Measurements from ENCODE around the gene TRIM24. TPM values are rescaled to one million over a fixed set of nuclear protein-coding genes. Genes with fewer than 3 reads are reported as not detected.

The TRIM24 gene
- polyA plus RNA-seq, 3 donors = 3.5 to 8.9 (median 6.0) TPM

DNA sequence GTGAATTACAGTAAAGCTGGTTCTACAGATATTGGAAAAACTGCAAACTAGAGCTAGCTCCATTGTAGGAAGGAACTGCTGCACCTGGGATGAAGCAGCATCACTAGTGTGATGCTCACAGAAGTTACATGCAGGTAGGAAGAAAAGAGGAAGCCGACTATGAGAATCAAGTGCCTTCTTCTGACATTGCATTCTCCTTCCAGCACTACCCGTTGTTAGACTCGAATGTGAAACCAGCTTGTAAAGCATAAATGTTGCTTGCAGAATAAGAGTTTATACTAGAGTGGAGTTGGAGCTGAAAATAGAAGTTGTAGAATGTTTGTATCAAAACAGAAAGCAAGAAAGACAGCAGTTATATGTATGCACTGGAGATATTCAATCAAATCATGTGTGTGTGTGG, 49.9 kb downstream of the TRIM24 start:
- Mint-ChIP-seq H3K9me3 (peaks cover 0 to 5% (median 0%) of the 10 kb centered on the region in 7 donors), H3K4me1 (peaks cover 2% of the 10 kb centered on the region), H3K36me3 (peaks cover 44 to 66% of the 10 kb centered on the region in 2 donors), H3K27ac (peak overlapping the region in 1 of 7 donors; percentile 27), H3K27me3 (ENCODE audit: low read depth in 3 of 3) (peaks cover 0 to 1% (median 0%) of the 10 kb centered on the region in 3 donors), H3K4me3 (no peak overlapping the region)
- Histone ChIP-seq H3K36me3 (replicated peaks in 1 of 2; ENCODE audit: control insufficient read depth in 1 of 2, insufficient read depth in 2 of 2, low read length in 2 of 2) (peaks cover 22 to 71% of the 10 kb centered on the region in 2 donors), H3K79me2 (ENCODE audit: insufficient read depth, low read length) (peaks cover 72% of the 10 kb centered on the region), H3K4me1 (ENCODE audit: control insufficient read depth in 1 of 2, insufficient read depth in 2 of 2, low read length in 2 of 2) (no peaks in the 10 kb centered on the region), H3K9ac (ENCODE audit: insufficient read depth, low read length, poor library complexity, severe bottlenecking) (no peak overlapping the region), H3K4me2 (replicated peaks; ENCODE audit: extremely low read depth, low read length, poor library complexity, severe bottlenecking) (no peak overlapping the region), H3K4me3 (replicated peaks in 1 of 3; ENCODE audit: low read depth in 2 of 3, low read length in 3 of 3) (no peak overlapping the region), H3K9me3 (replicated peaks in 1 of 2; ENCODE audit: control insufficient read depth in 1 of 2, insufficient read depth in 1 of 2, low read length in 2 of 2) (no peaks in the 10 kb centered on the region), H4K20me1 (ENCODE audit: insufficient read depth, low read length) (peaks cover 44% of the 10 kb centered on the region), H3K27me3 (ENCODE audit: control insufficient read depth in 2 of 2, insufficient read depth in 2 of 2, low read length in 2 of 2) (no peaks in the 10 kb centered on the region), H3K27ac (ENCODE audit: low read depth in 1 of 2, low read length in 2 of 2) (peak overlapping the region in 1 of 2 donors; percentile 23), H2AFZ (ENCODE audit: insufficient read depth, low read depth, low read length, poor library complexity, severe bottlenecking) (no peak overlapping the region)
- no peak for DNase-seq
- TF ChIP-seq CTCF (IDR thresholded peaks at IDR 0.05) = no peak
- intact Hi-C loops (cut with micrococcal nuclease) = no loop called here
- WGBS (ENCODE audit: insufficient coverage) = 83% methylated on average over 1 of the region's 3 CpGs

GRCh38 chr7:138512092-138512858, 52.2 kb downstream of the TRIM24 start:
- Mint-ChIP-seq H3K36me3 (peaks cover 44 to 71% of the 10 kb centered on the region in 2 donors), H3K27me3 (ENCODE audit: low read depth in 3 of 3) (peaks cover 0 to 1% (median 0%) of the 10 kb centered on the region in 3 donors), H3K4me1 (no peaks in the 10 kb centered on the region), H3K9me3 (peaks cover 0 to 7% (median 2%) of the 10 kb centered on the region in 7 donors), H3K4me3 (no peak overlapping the region), H3K27ac (no peak overlapping the region)
- no peak overlapping the region for H3K4me2 ChIP-seq (replicated peaks; ENCODE audit: extremely low read depth, low read length, poor library complexity, severe bottlenecking)
- intact Hi-C loops (cut with micrococcal nuclease) = no loop called here
- H3K27me3 ChIP-seq (ENCODE audit: control insufficient read depth in 2 of 2, insufficient read depth in 2 of 2, low read length in 2 of 2) = no peaks in the 10 kb centered on the region
- H3K4me3 ChIP-seq (replicated peaks in 1 of 3; ENCODE audit: low read depth in 2 of 3, low read length in 3 of 3) = no peak overlapping the region
- H3K9me3 ChIP-seq (replicated peaks in 1 of 2; ENCODE audit: control insufficient read depth in 1 of 2, insufficient read depth in 1 of 2, low read length in 2 of 2) = peaks cover 0 to 3% of the 10 kb centered on the region in 2 donors
- TF ChIP-seq CTCF (IDR thresholded peaks at IDR 0.05) = no peak
- DNase-seq = no peak
- H2AFZ ChIP-seq (ENCODE audit: insufficient read depth, low read depth, low read length, poor library complexity, severe bottlenecking) = no peak overlapping the region
- WGBS (ENCODE audit: insufficient coverage) = 94% methylated on average over 3 of the region's 3 CpGs
- H3K79me2 ChIP-seq (ENCODE audit: insufficient read depth, low read length) = peaks cover 52% of the 10 kb centered on the region
- peaks cover 28% of the 10 kb centered on the region for H4K20me1 ChIP-seq (ENCODE audit: insufficient read depth, low read length)
- H3K4me1 ChIP-seq (ENCODE audit: control insufficient read depth in 1 of 2, insufficient read depth in 2 of 2, low read length in 2 of 2) = no peaks in the 10 kb centered on the region
- H3K36me3 ChIP-seq (replicated peaks in 1 of 2; ENCODE audit: control insufficient read depth in 1 of 2, insufficient read depth in 2 of 2, low read length in 2 of 2) = peaks cover 17 to 71% of the 10 kb centered on the region in 2 donors
- H3K27ac ChIP-seq (ENCODE audit: low read depth in 1 of 2, low read length in 2 of 2) = peak overlapping the region in 1 of 2 donors; percentile 50
- H3K9ac ChIP-seq (ENCODE audit: insufficient read depth, low read length, poor library complexity, severe bottlenecking) = no peak overlapping the region

Data from CD14-positive monocyte (primary cell).